SH-SY5Y (cell line): Measurements from ENCODE around the gene GNPAT.

Experiments
- GATA2 ChIP-seq: IDR thresholded peaks from 2 replicates; pipeline ENCODE4 v1.6.1; 2011; ENCODE audit warnings: mild to moderate bottlenecking, low read depth, low read length
- GATA3 ChIP-seq: IDR thresholded peaks from 2 replicates; pipeline ENCODE4 v1.6.1; 2011; ENCODE audit warnings: low read depth, mild to moderate bottlenecking, low read length, moderate library complexity

- no peak for TF ChIP-seq GATA3
- TF ChIP-seq GATA2: no peak
Measured at GRCh38 chr1:231264642-231265041, 23.6 kb downstream of the GNPAT start.
